Natural killer cell (primary cell): Measurements from ENCODE around the gene IRF7. TPM values are rescaled to one million over a fixed set of nuclear protein-coding genes. Genes with fewer than 3 reads are reported as not detected.

ENCODE experiments used
- ATAC-seq, 3 donors: fragments of 150-1000 bp in 2 of 3; fragments of 200-7000 bp in 1 of 3; cut with Tn5 transposase; 1 replicate in 1 of 3; 2 replicates in 2 of 3; pipeline ENCODE4 v1.10.0; 2021; ENCODE audit warnings: mild to moderate bottlenecking in 2 of 3, moderate library complexity in 2 of 3
- DNase-seq, 2 donors: peaks; one replicate each; pipeline versions ENCODE4 v3.0.0 to v3.0.0-alpha.2; 2013 to 2021; ENCODE audit warnings: mixed read lengths in 1 of 2
- H3K27ac ChIP-seq: one replicate; pipeline ENCODE4 v1.5.1; 2013; ENCODE audit warnings: mild to moderate bottlenecking, low read length
- H3K27me3 ChIP-seq: one replicate; pipeline ENCODE4 v1.6.1; 2013; ENCODE audit warnings: low read length; ENCODE audit not compliant: control insufficient read depth, insufficient read depth
- H3K36me3 ChIP-seq: one replicate; pipeline ENCODE4 v1.6.1; 2013; ENCODE audit warnings: low read length; ENCODE audit not compliant: control insufficient read depth, insufficient read depth
- H3K4me1 ChIP-seq: one replicate; pipeline ENCODE4 v1.6.1; 2013; ENCODE audit warnings: low read length; ENCODE audit not compliant: control insufficient read depth, insufficient read depth
- H3K4me3 ChIP-seq: one replicate; pipeline ENCODE4 v1.5.1; 2013; ENCODE audit warnings: low read length
- H3K9me3 ChIP-seq: one replicate; pipeline ENCODE4 v1.6.1; 2013; ENCODE audit warnings: low read length; ENCODE audit not compliant: control insufficient read depth, insufficient read depth
- H3K27ac Mint-ChIP-seq, 2 donors: one replicate each; pipeline ENCODE4 v1.8.0; 2022; ENCODE audit warnings: mild to moderate bottlenecking in 2 of 2, mixed read lengths in 2 of 2, moderate library complexity in 1 of 2
- H3K27me3 Mint-ChIP-seq, 2 donors: one replicate each; pipeline ENCODE4 v1.8.0; 2022; ENCODE audit warnings: low read depth in 2 of 2, mixed read lengths in 2 of 2
- H3K36me3 Mint-ChIP-seq: one replicate; pipeline ENCODE4 v1.8.0; 2022; ENCODE audit warnings: mixed read lengths
- H3K4me1 Mint-ChIP-seq, 2 donors: one replicate each; pipeline ENCODE4 v1.8.0; 2022; ENCODE audit warnings: mixed read lengths in 2 of 2
- H3K4me3 Mint-ChIP-seq: one replicate; pipeline ENCODE4 v1.8.0; 2022; ENCODE audit warnings: mild to moderate bottlenecking, moderate library complexity, mixed read lengths
- H3K9me3 Mint-ChIP-seq, 2 donors: one replicate each; pipeline ENCODE4 v1.8.0; 2022; ENCODE audit warnings: mixed read lengths in 2 of 2
- CTCF ChIP-seq: fragments of 200-600 bp; IDR thresholded peaks from one replicate; pipeline ENCODE4 v1.8.0; 2022; ENCODE audit warnings: antibody characterized with exemption
- WGBS: methylation state at CpG from one replicate; pipeline ENCODE4 v1.1.7; 2013; ENCODE audit warnings: missing lambda C conversion rate; ENCODE audit not compliant: insufficient coverage; 5-methylcytosine and 5-hydroxymethylcytosine counted together
- intact Hi-C: fragments of 100-400 bp; cut with micrococcal nuclease; formaldehyde crosslinking; loops from one replicate; pipeline ENCODE4 v1.14.2; 2022
- total RNA-seq, 4 donors: library from RNA; stranded (reverse); fragments of 120-200 nt in 1 of 4; gene quantifications; one replicate each; pipeline versions ENCODE4 v1.2.3 to v1.2.4, GENCODE V29; 2013 to 2022

Gene IRF7
- total RNA-seq, 3 donors from 2014 or later (not counting 1 experiment from before 2014, with no cell fraction given): 63.3 to 97.3 (median 77.3) TPM

GRCh38 chr11:573146-573759 is 42.5 kb downstream of the IRF7 start:
- intact Hi-C loops: loop anchor here (5.0 kb wide), 1 partner anchor 186 kb away; no protein-coding TSS in a partner anchor
- Mint-ChIP-seq H3K27me3 (peaks cover 0 to 10% of the 10 kb centered on the region in 2 donors), H3K36me3 (no peaks in the 10 kb centered on the region), H3K27ac (no peak overlapping the region), H3K4me1 (peaks cover 14 to 32% of the 10 kb centered on the region in 2 donors), H3K4me3 (no peak overlapping the region), H3K9me3 (no peaks in the 10 kb centered on the region)
- DNase-seq (no peak), ATAC-seq (no peak)
- peaks cover 3% of the 10 kb centered on the region for H3K27me3 ChIP-seq
- no peak overlapping the region for H3K27ac ChIP-seq
- H3K4me3 ChIP-seq: no peak overlapping the region
- TF ChIP-seq CTCF: no peak
- peaks cover 34% of the 10 kb centered on the region for H3K4me1 ChIP-seq
- H3K9me3 ChIP-seq: no peaks in the 10 kb centered on the region
- WGBS: 92% methylated on average over 14 of the region's 16 CpGs
- no peaks in the 10 kb centered on the region for H3K36me3 ChIP-seq

GRCh38 chr11:571802-572185 is 44.0 kb downstream of the IRF7 start:
- no peak overlapping the region for H3K4me3 Mint-ChIP-seq
- H3K36me3 Mint-ChIP-seq: no peaks in the 10 kb centered on the region
- ATAC-seq: no peak

GRCh38 chr11:569158-569885 is 46.4 kb downstream of the IRF7 start:
- peaks cover 0 to 2% of the 10 kb centered on the region in 2 donors for H3K27me3 Mint-ChIP-seq
- intact Hi-C loops: no loop called here
- TF ChIP-seq CTCF: no peak
- Histone ChIP-seq H3K9me3 (no peaks in the 10 kb centered on the region), H3K27me3 (peaks cover 2% of the 10 kb centered on the region), H3K4me1 (peaks cover 15% of the 10 kb centered on the region), H3K27ac (peak overlapping the region; percentile 63), H3K4me3 (peak overlapping the region; percentile 68), H3K36me3 (no peaks in the 10 kb centered on the region)
- no peaks in the 10 kb centered on the region for H3K36me3 Mint-ChIP-seq
- peak overlapping the region; percentile 90 for H3K4me3 Mint-ChIP-seq
- peak overlapping the region in 1 of 2 donors; percentile 71 for H3K27ac Mint-ChIP-seq
- DNase-seq (no peak), ATAC-seq (no peak)
- WGBS: 47% methylated on average over 36 of the region's 36 CpGs
- peaks cover 2 to 9% of the 10 kb centered on the region in 2 donors for H3K4me1 Mint-ChIP-seq
- no peaks in the 10 kb centered on the region for H3K9me3 Mint-ChIP-seq

More at GRCh38 chr11:571802-572185, 44.0 kb downstream of the IRF7 start:
- H3K9me3 ChIP-seq: no peaks in the 10 kb centered on the region
- no peaks in the 10 kb centered on the region for H3K9me3 Mint-ChIP-seq
- H3K27me3 ChIP-seq: peaks cover 3% of the 10 kb centered on the region
- no peak for TF ChIP-seq CTCF
- H3K4me1 Mint-ChIP-seq: peaks cover 12 to 20% of the 10 kb centered on the region in 2 donors
- no peak for DNase-seq
- intact Hi-C loops: loop anchor here (5.0 kb wide), 1 partner anchor 184 kb away; no protein-coding TSS in a partner anchor
- no peaks in the 10 kb centered on the region for H3K36me3 ChIP-seq
- peaks cover 0 to 10% of the 10 kb centered on the region in 2 donors for H3K27me3 Mint-ChIP-seq
- H3K4me1 ChIP-seq: peaks cover 24% of the 10 kb centered on the region
- WGBS: 82% methylated on average over 8 of the region's 8 CpGs
- no peak overlapping the region for H3K27ac Mint-ChIP-seq
- H3K4me3 ChIP-seq: no peak overlapping the region
- no peak overlapping the region for H3K27ac ChIP-seq
